Stimulated activated CD4-positive, alpha-beta T cell treated with anti-CD3 and anti-CD28 coated beads, Interleukin-2, amount 100 ng/mL, for 24 hours (primary cell): Measurements from ENCODE around the gene KAT2B.

Source experiments
- DNase-seq, 2 donors: peaks; one replicate each; pipeline ENCODE4 v3.0.0-alpha.2; 2020

Gene KAT2B

GRCh38 chr3:20154078-20154477 is 113.8 kb downstream of the KAT2B start:
- no peak for DNase-seq

- no peak for DNase-seq
Measured at GRCh38 chr3:20154928-20155327, 114.7 kb downstream of the KAT2B start.

GRCh38 chr3:20160230-20160629 is 120.0 kb downstream of the KAT2B start:
- DNase-seq = no peak

- DNase-seq = no peak
Measured at GRCh38 chr3:20161714-20162113, 121.5 kb downstream of the KAT2B start.

GRCh38 chr3:20173844-20174410 is 133.7 kb downstream of the KAT2B start:
- no peak for DNase-seq

- DNase-seq = no peak
Measured at GRCh38 chr3:20181276-20181675, 141.0 kb downstream of the KAT2B start.

GRCh38 chr3:20182206-20182605 is 142.0 kb downstream of the KAT2B start:
- DNase-seq = no peak

- DNase-seq = peak; percentile 14 to 23
Measured at GRCh38 chr3:20185331-20185678, 145.1 kb downstream of the KAT2B start.

GRCh38 chr3:20185679-20186599 is 145.7 kb downstream of the KAT2B start, which contains the start of gene SGO1:
SGO1 (minus strand) TSS chr3:20186206; CDS start chr3:20184027, 2,179 bp downstream.
- DNase-seq = peak; percentile 99 to 100

- no peak for DNase-seq
Measured at GRCh38 chr3:20186600-20187004, 146.4 kb downstream of the KAT2B start.

GRCh38 chr3:20190991-20191390 is 150.7 kb downstream of the KAT2B start:
- no peak for DNase-seq

GRCh38 chr3:20194793-20195460 is 154.7 kb downstream of the KAT2B start:
- DNase-seq = no peak

GRCh38 chr3:20197775-20198174 is 157.5 kb downstream of the KAT2B start:
- DNase-seq = no peak

GRCh38 chr3:20201143-20201542 is 160.9 kb downstream of the KAT2B start:
- no peak for DNase-seq
